Right renal cortex interstitium (tissue), 3 donors: ENCODE results near the gene ESRRB. TPM values are rescaled to one million over a fixed set of nuclear protein-coding genes. Genes with fewer than 3 reads are reported as not detected.
"Not testable (repeated sequence)": the region's sequence is repeated elsewhere in the genome, so short reads cannot be mapped to it uniquely, and the experiment has no call there.

Source experiments
- DNase-seq, 3 donors: peaks; one replicate each; pipeline ENCODE4 v3.0.0-alpha.2; 2013; ENCODE audit warnings: low read depth in 3 of 3, low spot score in 2 of 3
- polyA plus RNA-seq, 3 donors: library from polyadenylated mRNA; unstranded; fragments of 120-200 nt; gene quantifications; one replicate each; pipeline ENCODE4 v1.2.1, GENCODE V29; 2013; ENCODE audit not compliant: insufficient read length in 3 of 3

ESRRB gene
- polyA plus RNA-seq, 3 donors, result 7.3 to 9.4 (median 7.5) TPM

DNA sequence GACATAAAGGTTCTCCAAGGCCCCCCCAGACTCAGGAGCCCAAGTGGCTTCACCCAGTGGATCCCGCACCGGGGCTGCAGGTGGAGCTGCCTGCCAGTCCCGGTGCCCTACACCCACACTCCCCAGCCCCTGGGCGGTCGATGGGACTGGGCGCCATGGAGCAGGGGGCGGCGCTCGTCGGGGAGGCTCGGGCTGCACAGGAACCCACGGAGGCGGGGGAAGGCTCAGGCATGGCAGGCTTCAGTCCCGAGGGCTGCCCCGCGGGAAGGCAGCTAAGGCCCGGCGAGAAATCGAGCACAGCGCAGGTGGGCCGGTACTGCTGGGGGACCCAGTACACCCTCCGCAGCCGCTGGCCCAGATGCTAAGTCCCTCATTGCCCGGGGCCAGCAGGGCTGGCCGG is 160.7 kb downstream of the ESRRB start:
- DNase-seq, result not testable (repeated sequence)

DNA sequence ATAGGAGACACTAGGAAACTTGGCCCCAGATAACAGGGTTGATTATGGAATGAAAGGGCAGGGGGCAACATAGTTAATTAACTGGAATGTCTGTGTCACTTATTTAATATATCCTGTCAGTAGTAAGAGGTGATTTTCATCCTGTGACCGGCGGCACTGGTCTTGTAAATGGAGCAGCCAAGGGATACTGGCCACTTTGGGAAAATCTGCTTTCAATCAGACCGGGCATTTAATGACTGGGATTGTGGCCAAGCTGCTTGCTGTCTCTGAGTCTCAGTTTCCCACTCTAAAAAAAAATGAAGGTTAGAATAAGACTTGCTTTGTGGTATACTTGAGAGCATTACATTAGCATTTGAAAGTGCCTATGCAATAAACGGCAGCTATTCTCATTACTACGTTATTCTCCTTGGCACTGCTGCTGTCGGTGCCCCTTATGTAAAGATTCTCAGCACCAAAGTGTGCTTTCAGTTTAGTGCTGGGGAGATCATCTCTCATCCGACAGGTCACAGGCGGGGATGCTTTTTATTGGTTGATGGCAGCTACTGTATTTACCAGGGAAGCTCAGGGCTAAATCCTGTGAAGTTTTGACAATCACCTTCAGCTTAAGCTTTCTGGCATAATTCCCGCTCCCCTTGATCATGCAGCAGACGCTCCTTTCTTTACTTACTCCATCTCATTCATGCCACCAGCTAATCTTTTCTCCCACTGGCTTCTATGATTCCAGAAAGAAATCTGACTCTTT is 162.1 kb downstream of the ESRRB start:
- DNase-seq, result no peak

DNA sequence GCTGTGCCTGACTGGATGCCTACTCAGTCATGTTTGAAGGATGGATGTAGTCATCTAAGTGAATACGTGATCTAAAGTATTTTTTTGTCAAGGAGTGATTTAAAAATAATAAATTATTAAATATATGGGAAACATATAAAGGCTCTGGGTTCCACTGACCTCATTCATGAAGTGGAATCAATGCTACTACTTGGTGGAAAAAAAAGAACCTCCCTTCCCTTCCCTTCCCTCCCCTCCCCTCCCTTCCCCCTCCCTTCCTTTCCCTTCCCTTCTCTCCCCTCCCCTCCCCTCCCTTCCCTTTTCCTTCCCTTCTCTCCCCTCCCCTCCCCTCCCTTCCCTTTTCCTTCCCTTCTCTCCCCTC is 162.7 kb downstream of the ESRRB start:
- DNase-seq, result no peak

DNA sequence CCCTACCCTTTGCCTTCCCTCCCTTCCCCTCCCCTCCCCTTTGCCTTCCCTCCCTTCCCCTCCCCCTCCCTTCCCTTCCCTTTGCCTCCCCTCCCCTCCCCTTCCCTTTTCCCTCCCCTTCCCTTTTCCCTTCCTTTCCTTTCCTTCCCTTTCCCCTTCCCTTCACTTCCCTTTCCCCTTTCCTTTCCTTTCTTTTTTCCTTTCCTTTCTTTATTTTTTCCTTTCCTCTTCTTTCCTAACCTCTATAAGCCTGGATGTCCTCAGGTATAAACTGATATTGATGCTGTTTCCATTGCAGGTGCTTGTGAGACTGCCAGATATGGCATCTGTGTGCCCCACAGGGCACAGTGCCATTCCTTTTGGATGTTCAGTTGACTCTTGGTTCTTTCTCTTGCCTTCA is 163.2 kb downstream of the ESRRB start:
- DNase-seq, result no peak

DNA sequence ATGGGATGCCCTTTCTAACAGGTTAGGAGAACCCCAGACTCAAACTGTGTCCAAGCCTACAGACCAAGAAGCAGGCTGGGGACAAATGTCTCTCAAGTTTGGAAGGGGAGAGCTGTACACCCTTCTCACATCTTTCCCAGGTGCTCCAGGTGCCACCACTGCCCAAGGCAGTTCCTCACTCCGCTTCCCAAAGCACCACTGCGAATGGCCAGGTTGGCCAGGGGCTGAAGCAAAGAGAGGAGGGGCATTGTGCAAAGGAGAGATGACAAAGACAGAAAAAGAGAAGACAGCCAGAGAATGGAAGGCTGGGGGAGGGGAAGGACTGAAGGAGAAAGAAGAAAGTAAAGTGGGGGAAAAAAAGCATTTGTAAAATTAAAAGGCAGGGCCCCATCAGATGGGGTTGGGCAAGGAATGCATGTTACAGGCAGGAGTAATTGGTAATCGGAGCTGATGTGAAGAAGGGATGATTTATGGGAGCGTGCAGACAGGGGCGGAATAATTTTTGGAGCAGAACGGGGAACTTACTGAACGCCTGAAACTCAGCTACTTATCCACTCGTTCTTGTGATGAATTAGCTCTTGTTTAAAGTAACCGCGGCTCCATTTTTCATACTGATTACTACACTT is 165.8 kb downstream of the ESRRB start:
- DNase-seq, result peak in 1 of 3 donors; percentile 65

DNA sequence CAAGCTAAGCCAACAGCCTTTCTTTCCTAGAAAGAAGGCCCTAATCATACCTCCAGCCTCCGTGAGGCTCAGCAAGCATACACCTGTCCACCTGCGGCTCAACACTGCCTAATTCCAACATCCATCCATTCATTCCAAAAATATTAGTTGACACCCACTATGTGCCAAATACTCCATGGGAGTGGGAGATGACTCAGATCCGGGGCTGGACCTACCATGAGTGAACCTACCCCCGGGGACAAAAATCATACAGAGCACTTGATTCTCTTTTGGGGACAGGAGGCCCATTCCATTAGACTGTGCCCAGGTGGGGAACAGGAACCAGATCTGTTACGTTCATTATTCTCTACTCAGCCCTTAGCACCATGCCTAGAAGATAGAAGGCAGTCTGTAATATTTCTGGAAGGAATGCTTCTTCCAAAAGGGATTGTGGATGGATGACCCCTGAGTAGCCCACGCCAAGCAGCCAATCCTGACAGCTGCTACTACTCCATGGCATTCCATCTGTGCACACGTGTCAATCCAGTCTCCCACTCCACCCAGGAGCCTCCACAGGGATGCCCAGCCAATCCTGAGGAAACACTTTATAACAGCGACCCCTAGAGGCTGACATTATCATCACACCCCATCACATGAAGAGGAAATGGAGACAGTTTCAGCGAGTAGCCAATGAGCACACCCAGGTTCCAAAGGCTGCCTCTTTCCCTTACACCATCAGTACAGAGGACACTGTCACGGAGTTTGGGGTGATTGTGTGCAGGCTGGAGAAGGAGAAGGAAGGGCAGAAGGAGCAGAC is 170.7 kb downstream of the ESRRB start:
- no peak for DNase-seq

DNA sequence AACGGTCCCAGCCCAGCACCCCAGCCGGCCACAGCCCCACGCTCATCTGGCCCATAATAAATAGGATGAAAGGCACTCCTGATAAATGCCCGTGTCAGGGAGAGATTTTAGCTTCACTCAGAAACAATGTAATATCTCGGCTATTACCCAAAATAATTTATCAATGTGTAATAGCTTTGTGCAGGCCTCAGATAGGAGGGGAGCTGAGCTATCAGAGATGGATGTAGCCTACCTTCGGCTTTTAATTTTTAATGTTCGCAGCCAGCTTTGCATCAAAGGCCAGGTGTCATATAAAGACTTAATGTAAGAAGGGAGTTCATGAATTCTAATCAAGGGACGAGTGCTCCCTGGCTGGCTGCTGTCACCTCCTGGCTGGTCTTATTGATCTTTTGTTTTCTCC is 171.9 kb downstream of the ESRRB start:
- no peak for DNase-seq

DNA sequence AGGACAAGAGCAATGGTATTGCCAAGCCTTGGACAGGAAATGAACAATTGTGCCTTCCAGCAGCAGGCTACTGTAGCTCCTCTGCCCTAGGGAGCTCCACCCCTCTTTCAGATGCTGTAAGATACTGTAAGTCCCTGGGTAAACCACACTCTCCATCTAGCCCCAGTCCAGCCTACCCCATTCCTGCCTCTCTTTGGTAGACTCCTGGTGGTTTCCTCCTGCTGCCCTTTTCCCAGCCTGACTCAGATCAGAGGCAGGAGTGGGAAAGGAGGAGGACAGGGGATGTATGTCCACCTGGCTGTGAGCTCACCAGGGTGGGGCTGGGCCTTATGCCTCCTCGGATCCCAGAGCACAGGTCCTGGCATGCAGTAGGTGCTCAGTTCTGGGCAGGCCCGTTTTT is 174.6 kb downstream of the ESRRB start:
- no peak for DNase-seq

DNA sequence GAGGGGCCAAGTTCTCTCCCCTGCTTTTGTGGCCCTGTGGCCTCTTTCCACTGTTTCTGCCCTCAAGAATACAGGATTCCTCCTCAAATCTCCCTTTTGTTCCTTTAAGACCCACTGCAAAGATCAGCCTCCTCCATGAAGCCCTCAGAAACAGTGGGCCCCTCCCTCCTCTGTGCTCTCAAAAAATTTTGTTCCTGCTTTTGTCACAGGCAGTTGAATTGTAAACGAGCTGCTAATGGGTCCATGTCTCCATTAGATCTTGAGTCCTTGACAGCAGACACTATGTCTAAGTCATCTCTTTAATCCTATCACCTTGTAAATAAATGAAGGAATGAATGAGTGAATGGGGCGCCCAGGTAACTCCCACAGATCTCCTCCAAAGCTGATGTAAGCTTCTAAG is 175.2 kb downstream of the ESRRB start:
- DNase-seq, result no peak

Other genes with a start within 250 kb of the ESRRB start
- 10 to 100 TPM; 33.5 to 36.6 (median 35.9) TPM for gene GPATCH2L, start 224.2 kb upstream of the ESRRB start, polyA plus RNA-seq